Measurements from ENCODE around the gene FAM107B.

The FAM107B gene

DNA sequence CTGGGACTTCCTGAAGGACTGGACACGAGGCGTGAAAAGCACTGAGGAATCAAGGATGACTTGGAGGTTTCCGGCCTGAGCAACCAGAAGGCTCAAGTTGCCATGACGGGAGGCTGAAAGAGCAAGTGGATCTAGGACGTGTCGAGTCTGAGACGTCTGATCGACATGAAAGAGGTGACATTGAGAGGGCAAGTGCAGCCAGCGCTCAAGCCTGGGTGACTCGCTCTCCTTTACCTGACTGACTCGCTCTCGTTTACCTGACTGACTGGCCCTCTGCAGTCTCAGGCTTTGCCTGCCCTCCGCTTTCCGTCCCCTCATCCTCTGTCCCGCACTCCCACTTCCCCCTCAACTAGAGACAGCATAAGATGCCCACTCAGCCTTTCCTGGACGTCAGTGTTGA is 241.4 kb downstream of the FAM107B start:
- no peak for DNase-seq (ENCODE audit: low spot score)

DNA sequence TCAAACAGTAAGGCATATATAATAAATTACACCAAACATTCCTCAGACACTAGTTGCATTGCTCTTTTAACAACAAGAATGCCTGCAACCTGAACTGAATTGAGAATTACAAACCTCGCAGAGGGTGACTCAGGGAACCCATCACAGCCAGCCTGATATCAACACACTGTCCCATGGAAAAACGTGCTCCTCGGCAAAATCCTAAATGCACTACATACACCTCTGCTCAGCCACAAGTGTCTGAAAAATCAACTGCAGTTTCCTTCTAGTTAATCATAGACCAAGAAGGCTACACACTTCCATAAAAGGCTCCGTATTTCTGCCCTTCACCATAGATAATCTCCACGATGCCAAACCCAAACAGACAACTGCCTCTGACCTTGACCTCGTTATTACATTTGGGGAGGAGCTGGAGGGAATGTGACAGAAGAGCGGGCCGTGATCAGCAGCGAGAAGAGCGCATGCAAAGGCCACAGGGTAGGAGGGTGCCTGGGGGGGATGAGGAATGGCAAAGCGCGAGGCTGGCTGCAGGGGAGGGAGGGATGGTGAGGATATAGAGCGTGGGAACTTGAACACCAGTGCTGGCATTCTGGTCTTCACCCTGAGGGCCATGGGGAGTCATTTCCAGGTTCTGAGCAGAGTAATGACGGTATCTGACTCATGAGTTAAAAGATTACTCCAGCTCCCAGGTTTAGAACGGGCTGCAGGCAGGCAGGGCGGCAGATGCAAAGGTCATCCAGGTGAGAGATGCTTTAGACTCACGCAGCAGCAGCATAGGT is 242.0 kb downstream of the FAM107B start:
- no peak for DNase-seq (ENCODE audit: low spot score)

DNA sequence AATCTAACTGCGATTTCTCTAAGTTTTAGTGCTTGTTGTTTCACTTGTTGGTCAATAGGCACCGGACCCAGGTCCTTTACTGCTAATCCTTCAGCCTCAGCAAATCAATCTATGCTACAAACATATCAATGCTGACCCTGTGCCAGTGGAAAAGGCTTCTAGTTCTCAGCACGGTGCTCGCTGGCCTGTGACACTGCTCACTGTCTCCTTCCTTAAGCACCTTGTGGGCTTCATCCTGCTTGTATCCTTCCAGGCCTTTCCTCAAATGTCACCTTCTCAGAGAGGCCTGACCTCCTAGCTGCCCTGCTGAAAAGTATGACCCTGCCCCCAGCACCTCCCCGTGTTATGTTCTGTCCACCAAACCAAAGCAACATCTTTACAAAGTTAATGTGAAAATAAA is 242.7 kb downstream of the FAM107B start:
- DNase-seq (ENCODE audit: low spot score) = no peak

DNA sequence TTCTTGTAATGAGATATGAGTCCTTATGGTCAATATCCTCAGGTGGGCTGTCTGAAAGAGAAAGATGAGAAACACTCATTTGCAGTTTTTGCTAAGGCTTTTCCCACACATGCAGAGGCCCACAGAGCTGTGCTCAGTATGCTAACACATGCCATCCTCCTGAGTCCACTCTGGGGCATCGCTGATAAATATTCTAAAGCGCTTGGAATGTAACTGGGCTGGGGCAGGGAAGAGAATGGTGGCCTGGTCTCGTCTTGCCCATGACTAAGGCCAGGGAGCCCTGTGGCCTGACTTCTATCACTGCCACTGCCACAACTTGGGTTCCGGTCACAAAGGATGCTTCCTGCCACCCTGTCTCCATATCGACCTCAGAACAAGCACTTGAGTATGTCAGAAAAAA is 244.2 kb downstream of the FAM107B start:
- DNase-seq (ENCODE audit: low spot score) = no peak

DNA sequence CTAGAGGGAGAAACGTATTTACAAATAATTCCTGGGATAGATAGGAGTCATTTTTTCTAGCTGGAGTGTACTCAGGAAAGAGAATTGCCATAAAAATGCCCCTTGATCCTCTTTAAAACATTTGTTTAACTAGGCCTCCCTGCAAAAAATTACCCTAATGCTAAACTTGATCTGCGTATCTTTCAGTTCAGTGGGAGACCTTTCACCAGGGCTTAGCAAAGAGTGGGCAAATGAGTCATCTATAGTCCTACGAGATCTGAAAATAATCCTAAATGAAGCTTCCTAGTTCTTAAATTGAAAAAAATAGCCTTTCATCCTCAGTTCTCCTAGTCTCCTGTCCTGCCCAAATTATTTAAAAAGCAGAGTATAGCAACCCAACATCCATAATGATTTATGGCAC is 245.3 kb downstream of the FAM107B start:
- DNase-seq (ENCODE audit: low spot score) = no peak

DNA sequence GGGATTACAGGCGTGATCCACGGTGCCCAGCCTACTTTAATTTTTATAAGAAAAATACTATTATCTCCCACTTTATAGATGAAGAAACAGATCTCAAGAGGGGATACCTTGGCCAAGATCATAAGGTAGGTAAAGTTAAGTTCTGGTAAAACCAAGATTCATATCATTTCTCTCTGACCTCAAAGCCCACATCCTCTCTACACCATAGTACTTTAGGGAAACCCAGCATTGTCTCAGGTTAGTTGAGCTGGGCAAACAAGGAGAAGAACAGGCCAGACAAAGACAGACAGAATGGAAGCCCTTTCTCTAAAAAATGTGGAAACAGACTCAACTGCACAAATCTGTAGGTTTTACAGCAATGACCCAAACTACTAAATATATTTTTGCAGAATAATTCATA is 246.2 kb downstream of the FAM107B start:
- DNase-seq (ENCODE audit: low spot score) = no peak

DNA sequence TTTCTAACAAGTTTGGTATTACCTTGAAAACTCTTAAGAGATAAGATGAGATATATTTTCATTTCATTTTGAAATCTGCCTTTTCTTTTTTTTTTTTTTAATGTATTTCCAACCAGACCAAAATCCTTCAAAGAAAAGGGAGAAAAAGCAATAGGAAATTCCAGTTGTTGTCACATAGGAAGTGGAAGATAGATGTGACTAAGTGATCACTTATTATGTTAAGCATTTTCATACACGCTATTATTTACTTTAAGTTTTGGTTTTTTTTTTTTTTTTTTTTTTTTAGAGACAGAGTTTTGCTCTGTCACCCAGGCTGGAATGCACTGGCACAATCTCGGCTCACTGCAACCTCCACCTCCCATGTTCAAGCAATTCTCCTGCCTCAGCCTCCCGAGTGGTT is 246.8 kb downstream of the FAM107B start:
- no peak for DNase-seq (ENCODE audit: low spot score)

DNA sequence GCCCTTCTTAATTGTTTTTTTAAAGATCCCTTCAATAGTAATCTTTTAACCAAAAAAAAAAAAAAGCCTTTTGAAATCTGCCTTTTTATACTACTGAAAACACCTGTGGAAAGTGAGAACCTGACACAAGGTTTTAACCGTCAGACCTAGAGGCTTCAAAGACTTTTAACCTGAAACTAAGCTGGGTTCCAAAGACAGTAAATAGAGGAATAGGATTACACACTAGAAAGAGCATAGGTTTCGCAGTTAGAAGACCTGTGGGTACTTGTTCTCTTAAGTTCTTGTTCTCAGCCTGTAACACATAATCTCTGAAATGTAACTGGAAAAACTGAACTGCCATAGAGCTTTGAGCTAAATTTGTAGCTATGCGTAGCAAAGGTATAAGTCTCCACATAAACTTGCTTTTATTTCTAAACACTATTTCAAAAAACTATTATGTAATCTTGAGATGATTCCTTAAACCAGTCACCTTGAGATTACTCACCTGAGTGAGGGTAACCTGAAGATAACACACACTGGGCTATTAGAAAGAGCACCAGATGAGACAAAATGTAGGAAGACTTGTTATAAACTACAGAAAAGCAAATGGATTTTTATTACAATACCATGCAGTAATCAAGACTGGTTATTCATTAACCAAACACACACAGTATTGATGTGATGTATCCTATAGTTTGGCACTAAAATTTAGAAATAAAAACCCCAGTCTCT is 247.4 kb downstream of the FAM107B start:
- no peak for DNase-seq (ENCODE audit: low spot score)

DNA sequence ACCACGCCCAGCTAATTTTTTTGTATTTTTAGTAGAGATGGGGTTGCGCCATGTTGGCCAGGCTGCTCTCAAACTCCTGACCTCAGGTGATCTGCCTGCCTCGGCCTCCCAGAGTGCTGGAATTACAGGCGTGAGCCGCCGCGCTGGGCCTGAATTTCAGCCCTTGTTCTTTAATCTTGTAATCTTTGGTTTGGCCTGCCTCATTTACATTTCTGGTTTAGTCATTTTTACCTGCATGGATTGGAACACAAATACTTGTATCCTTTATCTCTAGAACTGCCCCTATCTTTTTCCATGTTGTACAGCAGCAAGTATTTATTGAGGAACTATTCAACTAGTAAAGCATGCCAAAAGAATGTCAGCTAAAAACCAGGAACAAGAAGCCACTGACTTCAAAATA is 248.4 kb downstream of the FAM107B start:
- DNase-seq (ENCODE audit: low spot score) = no peak

DNA sequence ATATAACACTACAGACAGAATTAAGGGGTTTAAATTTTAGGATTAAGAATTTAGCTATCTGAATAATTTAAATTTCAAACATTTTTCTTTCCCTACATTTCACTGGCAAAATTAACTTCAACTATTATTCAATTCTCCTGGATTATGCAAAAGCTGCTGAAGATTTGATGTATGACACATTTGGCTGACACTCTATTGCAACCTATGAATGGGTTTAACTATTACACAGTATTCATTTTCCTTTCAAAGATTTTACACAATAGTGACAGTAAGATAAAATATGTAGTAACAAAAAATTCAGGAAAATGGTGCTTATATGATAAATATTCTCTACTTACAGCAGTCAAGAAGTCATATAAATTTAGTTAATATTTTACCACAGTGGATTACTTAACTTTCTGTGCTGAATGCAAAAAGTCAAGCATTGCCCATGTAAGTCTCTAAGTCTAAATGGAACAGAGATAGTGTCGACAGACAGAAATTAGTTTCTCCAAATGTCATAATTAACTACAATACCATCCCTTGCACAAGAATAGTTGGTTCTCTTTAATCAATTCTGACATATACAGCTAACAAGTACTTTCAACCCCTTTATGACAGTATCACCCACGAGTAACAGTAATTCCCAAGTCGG is 249.9 kb downstream of the FAM107B start:
- DNase-seq (ENCODE audit: low spot score) = no peak

DNA sequence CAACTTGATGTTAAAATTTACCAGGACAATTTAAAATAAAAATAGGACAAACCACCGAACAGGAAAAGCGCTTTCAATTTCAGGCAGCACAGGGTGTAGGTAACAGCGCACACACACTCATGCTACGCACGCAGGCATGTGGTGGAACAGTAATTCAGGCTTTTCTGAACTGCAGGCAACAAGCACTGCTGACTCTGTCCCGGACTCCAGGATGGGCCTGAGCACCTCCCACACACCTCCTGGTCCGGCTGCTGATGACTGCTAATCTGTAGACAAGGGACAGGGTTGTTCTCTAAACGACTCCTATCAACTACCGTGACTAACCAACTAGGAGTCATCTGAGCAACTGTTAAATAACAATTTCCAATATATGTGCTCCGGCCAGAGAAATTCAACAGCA is 251.4 kb downstream of the FAM107B start:
- no peak for DNase-seq (ENCODE audit: low spot score)

DNA sequence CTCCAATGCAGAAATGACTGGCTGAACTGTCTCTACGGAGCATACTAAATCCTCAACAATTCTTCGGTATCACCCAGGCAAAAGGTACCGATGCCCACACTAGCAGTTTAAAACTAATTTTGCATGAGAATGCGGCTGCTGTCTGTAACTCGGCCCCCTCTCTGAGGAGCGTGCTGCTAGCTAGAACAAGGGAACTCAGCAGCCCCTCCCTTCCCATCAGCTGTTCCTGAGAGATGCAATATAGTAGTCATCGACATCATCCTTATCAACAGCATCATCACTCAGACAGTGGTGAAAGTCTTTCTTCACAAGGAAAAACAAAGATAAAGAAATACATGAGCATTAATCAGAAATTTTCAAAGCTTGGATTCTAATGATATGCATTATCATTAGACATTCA is 254.9 kb downstream of the FAM107B start:
- DNase-seq (ENCODE audit: low spot score) = no peak

DNA sequence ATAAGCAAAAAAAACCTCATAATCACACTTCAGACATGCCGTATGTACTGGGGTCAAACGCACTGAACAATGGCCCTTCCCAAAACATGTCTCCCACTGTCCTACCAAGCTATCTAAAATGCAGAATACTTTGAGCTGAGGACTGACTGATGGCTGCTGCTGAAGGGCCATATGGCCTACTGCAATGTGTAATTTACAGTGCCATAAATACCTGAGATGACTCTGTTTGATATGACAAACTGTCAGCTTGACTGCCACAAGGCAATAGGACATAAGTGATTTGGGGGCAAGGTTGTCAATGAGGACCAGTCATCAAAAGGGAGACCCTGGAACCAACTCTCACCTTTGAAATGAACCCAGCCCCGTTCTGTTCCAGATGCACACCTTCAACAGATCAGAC is 256.5 kb downstream of the FAM107B start:
- no peak for DNase-seq (ENCODE audit: low spot score)

DNA sequence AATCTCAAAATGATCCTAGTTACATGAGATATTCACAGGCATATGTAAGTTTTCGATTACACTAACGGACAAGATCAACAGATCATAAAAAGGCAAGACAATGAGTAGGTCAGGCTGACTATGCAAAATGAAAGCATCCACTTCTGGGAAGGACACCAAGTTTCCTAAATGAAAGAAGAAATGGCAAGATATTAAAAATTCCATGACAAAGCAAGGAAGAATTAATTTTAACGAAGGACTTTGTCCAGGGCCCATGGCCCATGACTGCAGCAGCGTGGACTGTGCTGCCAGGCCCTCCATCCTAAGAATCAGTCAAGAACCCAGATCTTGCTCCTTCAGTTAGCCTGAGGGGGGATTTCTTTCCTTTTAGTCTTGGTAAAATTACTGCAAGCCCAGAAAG is 261.6 kb downstream of the FAM107B start:
- no peak for DNase-seq (ENCODE audit: low spot score)

DNA sequence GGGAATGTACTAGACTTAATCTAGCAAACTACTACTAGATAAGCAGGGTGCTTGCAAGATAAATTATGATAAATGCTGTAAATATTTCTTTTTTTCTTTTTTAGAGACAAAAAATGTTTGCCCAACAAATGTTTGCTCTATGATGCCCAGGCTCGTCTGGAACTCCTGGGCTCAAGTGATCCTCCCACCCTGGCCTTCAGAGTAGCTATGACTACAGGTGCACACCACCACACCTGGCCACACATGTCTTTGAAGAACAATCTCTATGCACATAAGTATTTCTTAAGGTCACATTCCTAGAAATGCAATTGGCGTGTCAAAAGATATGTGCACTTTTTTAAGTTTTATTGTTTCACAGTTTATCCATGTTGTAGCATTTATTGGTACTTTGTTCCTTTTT is 264.4 kb downstream of the FAM107B start:
- DNase-seq (ENCODE audit: low spot score) = no peak

DNA sequence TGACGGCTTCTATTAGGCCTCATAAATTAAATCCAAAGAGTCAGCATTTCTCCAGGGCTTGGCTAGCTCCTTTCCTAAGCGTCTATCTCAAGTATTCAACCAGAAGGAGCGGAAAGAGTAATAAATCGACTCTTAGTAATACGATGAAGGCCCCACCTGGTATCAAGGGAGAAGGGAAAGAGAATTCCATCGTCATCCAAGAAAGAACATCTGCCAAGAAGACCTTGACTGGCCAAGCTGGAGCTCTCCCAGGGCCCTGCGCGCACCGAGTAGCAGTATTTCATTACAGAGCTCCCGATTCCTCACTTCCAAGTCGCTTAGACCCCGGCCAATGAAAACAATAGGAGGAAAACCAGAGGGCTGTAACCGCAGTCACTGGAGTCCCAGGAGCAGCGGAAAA is 266.0 kb downstream of the FAM107B start:
- DNase-seq (ENCODE audit: low spot score) = no peak

DNA sequence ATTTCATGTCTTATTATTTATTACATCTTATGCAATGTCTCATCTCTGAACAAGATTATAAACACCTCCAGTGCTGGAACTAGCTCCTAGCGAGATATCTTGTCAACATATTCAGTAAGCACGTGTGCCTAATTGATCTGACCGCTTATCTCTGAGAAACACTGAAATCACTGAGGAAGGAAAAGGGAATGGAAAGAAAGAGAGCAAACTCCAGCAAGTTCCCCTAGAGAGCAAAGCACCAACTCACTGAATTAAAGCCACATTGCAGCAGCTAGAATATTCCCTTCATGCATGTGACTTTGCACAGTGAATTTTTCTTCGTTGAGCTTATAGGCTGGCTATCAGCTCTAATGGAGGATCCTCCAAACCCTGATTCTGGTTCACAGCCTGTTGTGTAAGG is 266.9 kb downstream of the FAM107B start:
- no peak for DNase-seq (ENCODE audit: low spot score)

DNA sequence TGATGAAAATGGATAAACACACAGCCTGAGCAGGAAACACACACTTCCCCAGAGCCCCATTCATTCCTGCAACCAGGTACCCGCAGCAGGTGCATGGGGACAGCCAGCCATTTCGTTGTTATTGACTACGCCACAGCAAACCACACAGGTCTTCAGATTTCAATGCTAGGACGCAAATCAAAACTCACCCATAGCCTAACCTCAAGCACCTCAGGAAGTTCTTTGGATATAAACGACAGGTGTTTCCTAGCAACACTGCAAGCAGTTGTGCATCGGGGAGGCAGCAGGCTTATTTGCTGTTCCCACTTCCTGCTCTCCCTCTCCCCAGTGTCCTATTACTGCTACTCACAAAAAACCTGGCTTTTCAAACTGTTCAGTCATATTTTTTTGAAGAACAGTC is 267.5 kb downstream of the FAM107B start:
- DNase-seq (ENCODE audit: low spot score) = no peak

DNA sequence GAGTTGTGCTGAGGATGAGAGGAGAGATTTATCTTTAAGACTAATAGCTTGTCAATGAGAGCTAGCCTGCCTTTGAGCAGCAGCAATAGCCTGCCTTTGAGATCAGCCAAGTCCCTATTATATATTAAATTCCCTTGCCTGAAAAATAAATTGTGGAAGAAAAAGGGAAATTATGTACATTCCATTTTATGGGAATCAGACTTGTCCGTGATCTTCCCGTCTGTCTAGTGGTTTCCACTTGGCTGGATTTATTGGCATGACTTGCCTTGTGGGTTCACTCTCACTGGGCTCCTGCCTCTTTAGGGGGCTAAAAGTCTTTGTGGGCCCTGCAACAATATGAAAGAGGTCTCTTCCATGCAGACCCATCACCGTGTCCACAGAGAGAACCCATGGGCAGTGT is 272.3 kb downstream of the FAM107B start:
- no peak for DNase-seq (ENCODE audit: low spot score)

DNA sequence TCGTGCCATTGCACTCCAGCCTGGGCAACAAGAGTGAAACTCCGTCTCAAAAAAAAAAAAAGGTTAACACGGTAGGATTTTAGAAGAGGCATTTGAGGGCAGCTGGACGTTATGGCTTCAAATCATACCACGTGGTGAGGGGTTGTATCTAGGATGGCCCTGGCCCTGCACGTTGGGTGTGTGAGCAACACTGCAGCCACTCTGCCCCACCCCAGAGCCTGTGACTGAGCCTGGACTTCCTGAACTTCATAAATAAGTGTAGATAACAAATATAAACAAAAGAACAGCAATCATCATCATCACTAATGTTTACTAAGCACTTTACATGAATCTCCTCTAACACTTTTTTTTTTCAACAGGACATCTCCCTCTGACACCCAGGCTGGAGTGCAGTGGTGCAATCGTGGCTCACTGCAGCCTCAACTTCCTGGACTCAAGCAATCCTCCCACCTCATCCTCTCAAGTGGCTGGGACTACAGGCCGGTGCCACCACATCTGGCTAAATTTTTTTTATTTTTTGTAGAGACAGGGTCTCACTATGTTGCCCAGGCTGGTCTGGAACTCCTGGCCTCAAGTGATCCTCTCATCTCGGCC is 274.4 kb downstream of the FAM107B start:
- peak; percentile 23 for DNase-seq (ENCODE audit: low spot score)

DNA sequence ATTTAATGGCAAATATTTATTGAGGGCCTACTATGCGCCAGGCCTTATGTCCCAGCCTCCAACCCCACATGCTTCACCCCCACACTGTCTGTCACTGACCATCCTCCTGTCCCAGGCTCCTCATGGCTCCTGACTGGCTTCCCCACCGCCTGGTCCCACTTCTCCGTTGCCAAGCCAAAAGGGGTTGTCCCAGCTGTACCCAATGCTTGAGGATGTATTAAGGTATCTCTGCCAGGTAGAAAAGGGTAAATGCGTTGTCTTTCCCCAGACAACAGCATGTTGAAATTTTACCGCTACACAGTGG is 275.1 kb downstream of the FAM107B start:
- no peak for DNase-seq (ENCODE audit: low spot score)

DNA sequence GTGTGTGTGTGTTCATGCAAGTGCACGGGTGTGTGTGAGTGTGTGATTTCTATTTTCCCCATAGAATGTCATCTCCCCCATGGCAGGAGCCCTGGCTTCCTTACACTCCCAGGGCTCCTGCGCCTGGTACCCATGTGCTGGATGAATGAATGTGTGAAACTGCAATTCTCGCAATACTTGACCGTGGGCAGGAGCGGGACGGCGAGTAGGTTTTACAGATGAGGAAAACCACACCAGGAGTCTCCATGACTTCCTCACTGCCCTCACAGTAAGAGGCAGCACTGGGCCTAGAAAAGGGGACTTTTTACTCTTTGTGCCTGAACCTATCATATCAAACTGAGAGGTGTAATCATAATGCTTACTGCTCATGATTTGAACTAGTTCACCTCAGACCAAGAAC is 276.4 kb downstream of the FAM107B start:
- no peak for DNase-seq (ENCODE audit: low spot score)

DNA sequence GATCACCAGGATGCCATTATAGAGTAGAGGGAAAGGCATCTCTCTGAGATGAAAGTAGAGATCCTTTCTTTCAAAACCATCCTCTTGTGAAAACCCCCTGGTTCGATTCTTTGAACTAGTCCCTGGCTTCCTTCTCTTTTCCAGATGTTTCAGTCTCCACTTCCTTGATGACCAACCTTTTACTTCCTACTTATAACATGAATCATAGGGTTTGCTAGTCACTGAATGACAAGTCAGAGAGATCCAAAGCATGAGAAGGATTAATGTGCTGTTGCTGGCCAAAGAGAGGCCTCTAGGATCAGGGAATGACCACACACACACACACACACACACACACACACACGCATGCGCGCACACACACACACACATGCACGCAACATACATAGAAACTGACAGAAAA is 282.9 kb downstream of the FAM107B start:
- no peak for DNase-seq (ENCODE audit: low spot score)

All from HuH-7 (cell line).